ENCODE results near the gene SCG2. TPM values are rescaled to one million over a fixed set of nuclear protein-coding genes. Genes with fewer than 3 reads are reported as not detected.

Gene SCG2
- total RNA-seq, 2 donors from 2014 or later, result 0.12 to 1.8 TPM

DNA sequence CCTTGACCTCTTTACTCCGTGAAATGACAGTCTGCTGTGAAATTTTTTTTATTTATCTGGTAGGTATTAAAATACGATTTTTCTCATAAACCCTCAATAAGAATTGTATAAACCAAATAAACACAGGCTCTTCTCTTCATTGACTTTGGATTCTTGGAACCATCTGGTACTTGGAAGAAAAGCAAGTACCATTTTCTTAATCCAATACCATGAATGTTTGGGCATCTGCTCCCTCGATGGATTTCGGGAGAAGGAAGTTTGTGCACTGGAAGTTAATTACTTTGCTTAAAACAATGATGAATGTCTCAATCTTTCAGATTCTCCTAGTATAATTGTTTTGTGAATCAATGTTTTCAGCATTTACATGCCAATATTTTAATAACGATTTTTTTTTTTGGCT is 5.3 kb upstream of the SCG2 start:
- H3K4me1 ChIP-seq, result peaks cover 0 to 3% of the 10 kb centered on the region in 2 donors
- H3K4me3 ChIP-seq, result no peak overlapping the region
- DNase-seq (ENCODE audit: low spot score), result no peak
- no peaks in the 10 kb centered on the region for H3K27me3 ChIP-seq
- H3K27ac ChIP-seq, result no peak overlapping the region
- H3K9me3 ChIP-seq, result no peaks in the 10 kb centered on the region
- H3K36me3 ChIP-seq, result no peaks in the 10 kb centered on the region
- no peak for TF ChIP-seq CTCF (IDR thresholded peaks at IDR 0.05)

DNA sequence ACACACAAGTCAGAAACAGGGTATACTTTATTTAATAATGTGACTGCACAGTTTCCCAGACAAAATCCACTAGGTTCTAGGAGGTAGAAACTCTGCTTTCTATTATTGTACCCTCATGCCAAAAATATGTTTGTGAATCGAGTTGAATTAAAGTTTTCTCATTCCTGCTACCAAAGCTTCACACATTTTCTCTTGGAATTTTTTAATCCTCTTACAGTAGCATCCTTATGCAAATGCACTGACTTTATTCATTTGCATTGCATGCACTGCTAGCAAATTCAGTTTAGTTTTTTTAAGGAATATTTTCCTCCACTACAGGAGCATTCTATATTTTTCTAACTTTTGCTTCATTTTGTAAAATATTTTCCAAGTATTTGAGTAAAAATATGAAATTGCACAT is 4.8 kb upstream of the SCG2 start:
- DNase-seq (ENCODE audit: low spot score), result no peak

GRCh38 chr2:223604231-223604630 is 2.1 kb upstream of the SCG2 start:
- H3K4me3 ChIP-seq, result no peak overlapping the region
- no peak overlapping the region for H3K27ac ChIP-seq
- no peak for TF ChIP-seq CTCF (IDR thresholded peaks at IDR 0.05)
- H3K9me3 ChIP-seq, result no peaks in the 10 kb centered on the region
- no peaks in the 10 kb centered on the region for H3K4me1 ChIP-seq
- H3K27me3 ChIP-seq, result no peaks in the 10 kb centered on the region
- DNase-seq (ENCODE audit: low spot score), result no peak
- no peaks in the 10 kb centered on the region for H3K36me3 ChIP-seq

More for the DNA sequence above, 4.8 kb upstream of the SCG2 start:
- H3K4me1 ChIP-seq, result no peaks in the 10 kb centered on the region
- no peak overlapping the region for H3K4me3 ChIP-seq
- H3K27ac ChIP-seq, result no peak overlapping the region
- no peaks in the 10 kb centered on the region for H3K36me3 ChIP-seq
- H3K27me3 ChIP-seq, result no peaks in the 10 kb centered on the region
- no peak for TF ChIP-seq CTCF (IDR thresholded peaks at IDR 0.05)
- H3K9me3 ChIP-seq, result no peaks in the 10 kb centered on the region

DNA sequence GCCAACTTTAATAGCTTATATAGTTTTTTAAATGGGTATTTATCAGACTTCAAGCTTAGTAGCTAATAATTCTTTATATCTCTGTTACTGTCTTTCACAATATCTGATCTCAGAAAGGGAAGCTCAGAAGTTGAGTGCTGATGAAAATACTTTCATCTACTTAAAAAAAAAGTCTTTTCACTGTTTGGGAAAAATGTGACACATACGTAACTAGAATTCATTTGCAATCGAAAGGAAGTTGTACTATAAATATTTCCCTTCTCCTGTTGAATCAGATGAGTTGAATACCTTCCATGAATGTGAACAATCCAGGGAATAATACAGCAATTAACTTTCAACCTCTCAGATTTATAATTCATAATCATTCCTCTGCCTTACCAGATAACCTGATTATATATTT is 811 bp upstream of the SCG2 start:
- H3K27ac ChIP-seq, result no peak overlapping the region
- H3K4me1 ChIP-seq, result no peaks in the 10 kb centered on the region
- DNase-seq (ENCODE audit: low spot score), result no peak
- no peaks in the 10 kb centered on the region for H3K27me3 ChIP-seq
- H3K9me3 ChIP-seq, result no peaks in the 10 kb centered on the region
- no peak for TF ChIP-seq CTCF (IDR thresholded peaks at IDR 0.05)
- no peak overlapping the region for H3K4me3 ChIP-seq
- H3K36me3 ChIP-seq, result no peaks in the 10 kb centered on the region

DNA sequence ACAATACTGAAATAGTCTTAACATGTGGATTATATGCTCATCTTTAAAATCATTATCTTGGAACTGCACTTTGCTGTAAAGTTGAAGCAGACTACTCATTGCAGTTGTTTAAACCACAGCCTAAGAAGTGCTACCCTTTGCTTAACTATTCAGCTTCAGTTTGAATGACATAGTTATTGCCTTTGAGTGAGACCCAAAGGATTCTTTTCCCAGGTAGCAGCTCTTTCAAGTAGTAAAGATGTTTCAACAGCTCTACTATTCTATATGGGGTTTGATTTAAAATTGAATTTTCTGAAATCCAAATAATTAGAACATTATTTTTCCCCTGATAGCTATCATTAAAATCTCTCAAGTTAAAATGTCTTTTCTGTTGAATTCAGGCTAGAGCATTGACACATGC is 1.1 kb downstream of the SCG2 start:
- Histone ChIP-seq H3K27me3 (no peaks in the 10 kb centered on the region), H3K36me3 (no peaks in the 10 kb centered on the region), H3K4me3 (no peak overlapping the region), H3K27ac (no peak overlapping the region), H3K9me3 (no peaks in the 10 kb centered on the region), H3K4me1 (no peaks in the 10 kb centered on the region)
- DNase-seq (ENCODE audit: low spot score), result no peak
- TF ChIP-seq CTCF (IDR thresholded peaks at IDR 0.05), result no peak

GRCh38 chr2:223599640-223600380 is 2.4 kb downstream of the SCG2 start:
- no peak for DNase-seq (ENCODE audit: low spot score)
- Histone ChIP-seq H3K27me3 (no peaks in the 10 kb centered on the region), H3K9me3 (no peaks in the 10 kb centered on the region), H3K4me3 (no peak overlapping the region), H3K36me3 (no peaks in the 10 kb centered on the region), H3K27ac (no peak overlapping the region), H3K4me1 (no peaks in the 10 kb centered on the region)
- no peak for TF ChIP-seq CTCF (IDR thresholded peaks at IDR 0.05)
